Stomach (tissue), 4 donors: Measurements from ENCODE around the gene NPBWR2.

Experiments
- POLR2A ChIP-seq, 4 donors: fragments of 450-650 bp; IDR thresholded peaks; one replicate each; pipeline ENCODE4 v1.6.1; 2016; ENCODE audit warnings: antibody characterized with exemption in 4 of 4, control low read depth in 2 of 4, mild to moderate bottlenecking in 1 of 4, moderate library complexity in 1 of 4
- TF ChIP-seq, protein P1 (sequence below), 7 experiments: fragments of 450-650 bp in 4 of 7; fragments of 200-600 bp in 3 of 7; sonication (generic) in 3 of 7; IDR thresholded peaks; one replicate each; pipeline ENCODE4 v1.5.1; 2016 to 2019; ENCODE audit warnings: antibody characterized with exemption in 7 of 7, control low read depth in 2 of 7, mild to moderate bottlenecking in 1 of 7

DNA sequence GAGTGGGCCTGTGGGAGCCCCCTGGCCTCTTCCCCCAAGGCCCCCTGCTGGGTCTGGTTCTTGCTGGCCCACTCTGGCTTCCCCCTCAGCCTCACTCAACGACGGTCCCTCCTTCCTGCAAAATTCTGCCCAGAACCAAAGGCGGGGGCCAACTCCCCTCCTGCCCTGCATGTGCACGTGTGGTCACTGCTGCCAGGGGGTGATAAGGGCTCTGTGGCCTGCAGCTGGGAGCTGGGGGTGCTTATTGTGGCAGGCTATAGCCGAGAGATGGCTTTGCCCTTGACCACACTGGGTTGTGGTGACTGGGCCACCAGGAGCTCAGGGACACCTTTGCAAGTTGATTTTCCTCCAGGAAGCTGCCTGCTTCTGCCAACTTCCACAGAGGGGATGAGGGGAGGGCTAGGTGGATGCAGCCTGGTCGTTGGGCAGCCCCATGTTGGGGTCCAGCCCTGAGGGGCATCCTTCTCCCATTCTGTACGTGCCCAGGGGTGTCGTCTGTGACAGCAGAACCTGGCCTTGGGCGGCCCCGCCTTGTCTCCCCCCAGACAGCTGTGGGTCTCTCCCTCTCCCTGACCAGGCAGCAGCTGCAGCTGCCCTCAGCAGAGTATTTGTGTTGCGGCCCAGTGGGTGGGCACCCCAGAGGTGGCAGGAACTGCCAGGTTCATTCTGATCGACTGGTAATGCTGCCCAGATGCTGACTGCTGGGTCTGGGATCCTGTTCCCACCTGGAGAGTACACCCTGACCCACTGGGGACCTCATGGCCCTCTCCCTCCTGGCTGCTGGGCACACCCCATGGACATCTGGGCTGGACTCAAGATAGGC is 38.8 kb downstream of the NPBWR2 start:
- no peak for TF ChIP-seq POLR2A (IDR thresholded peaks at IDR 0.05)
- TF ChIP-seq, protein P1, sequence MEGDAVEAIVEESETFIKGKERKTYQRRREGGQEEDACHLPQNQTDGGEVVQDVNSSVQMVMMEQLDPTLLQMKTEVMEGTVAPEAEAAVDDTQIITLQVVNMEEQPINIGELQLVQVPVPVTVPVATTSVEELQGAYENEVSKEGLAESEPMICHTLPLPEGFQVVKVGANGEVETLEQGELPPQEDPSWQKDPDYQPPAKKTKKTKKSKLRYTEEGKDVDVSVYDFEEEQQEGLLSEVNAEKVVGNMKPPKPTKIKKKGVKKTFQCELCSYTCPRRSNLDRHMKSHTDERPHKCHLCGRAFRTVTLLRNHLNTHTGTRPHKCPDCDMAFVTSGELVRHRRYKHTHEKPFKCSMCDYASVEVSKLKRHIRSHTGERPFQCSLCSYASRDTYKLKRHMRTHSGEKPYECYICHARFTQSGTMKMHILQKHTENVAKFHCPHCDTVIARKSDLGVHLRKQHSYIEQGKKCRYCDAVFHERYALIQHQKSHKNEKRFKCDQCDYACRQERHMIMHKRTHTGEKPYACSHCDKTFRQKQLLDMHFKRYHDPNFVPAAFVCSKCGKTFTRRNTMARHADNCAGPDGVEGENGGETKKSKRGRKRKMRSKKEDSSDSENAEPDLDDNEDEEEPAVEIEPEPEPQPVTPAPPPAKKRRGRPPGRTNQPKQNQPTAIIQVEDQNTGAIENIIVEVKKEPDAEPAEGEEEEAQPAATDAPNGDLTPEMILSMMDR (IDR thresholded peaks at IDR 0.05) = no peak
